GM12872 (cell line): Measurements from ENCODE around the gene ZNF622.

Experiments
- TF ChIP-seq, protein P1 (sequence below): IDR thresholded peaks from 3 replicates; pipeline ENCODE4 v1.5.1; 2011; ENCODE audit warnings: low read depth, mild to moderate bottlenecking, low read length, moderate library complexity; ENCODE audit not compliant: insufficient read depth

The ZNF622 gene

DNA sequence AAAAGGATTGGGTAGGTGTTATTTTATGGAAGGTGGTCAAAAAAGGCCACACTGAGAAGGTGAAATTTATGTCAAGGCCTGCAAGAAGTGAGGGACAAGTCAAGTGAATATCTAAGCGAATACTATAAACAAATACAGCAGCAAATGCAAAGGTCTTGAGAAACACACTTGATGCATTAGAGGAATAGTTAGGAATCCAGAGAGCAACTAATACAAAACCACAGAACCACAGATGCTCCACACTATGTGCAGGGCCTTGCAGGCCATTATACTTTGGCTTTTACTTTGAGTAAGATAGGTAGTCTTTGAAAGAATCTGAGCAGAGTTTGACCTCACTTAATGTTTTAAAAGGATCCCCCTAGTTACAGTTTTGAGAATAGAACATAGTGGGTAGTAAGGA is 4.6 kb downstream of the ZNF622 start:
- TF ChIP-seq, protein P1, sequence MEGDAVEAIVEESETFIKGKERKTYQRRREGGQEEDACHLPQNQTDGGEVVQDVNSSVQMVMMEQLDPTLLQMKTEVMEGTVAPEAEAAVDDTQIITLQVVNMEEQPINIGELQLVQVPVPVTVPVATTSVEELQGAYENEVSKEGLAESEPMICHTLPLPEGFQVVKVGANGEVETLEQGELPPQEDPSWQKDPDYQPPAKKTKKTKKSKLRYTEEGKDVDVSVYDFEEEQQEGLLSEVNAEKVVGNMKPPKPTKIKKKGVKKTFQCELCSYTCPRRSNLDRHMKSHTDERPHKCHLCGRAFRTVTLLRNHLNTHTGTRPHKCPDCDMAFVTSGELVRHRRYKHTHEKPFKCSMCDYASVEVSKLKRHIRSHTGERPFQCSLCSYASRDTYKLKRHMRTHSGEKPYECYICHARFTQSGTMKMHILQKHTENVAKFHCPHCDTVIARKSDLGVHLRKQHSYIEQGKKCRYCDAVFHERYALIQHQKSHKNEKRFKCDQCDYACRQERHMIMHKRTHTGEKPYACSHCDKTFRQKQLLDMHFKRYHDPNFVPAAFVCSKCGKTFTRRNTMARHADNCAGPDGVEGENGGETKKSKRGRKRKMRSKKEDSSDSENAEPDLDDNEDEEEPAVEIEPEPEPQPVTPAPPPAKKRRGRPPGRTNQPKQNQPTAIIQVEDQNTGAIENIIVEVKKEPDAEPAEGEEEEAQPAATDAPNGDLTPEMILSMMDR, result no peak

DNA sequence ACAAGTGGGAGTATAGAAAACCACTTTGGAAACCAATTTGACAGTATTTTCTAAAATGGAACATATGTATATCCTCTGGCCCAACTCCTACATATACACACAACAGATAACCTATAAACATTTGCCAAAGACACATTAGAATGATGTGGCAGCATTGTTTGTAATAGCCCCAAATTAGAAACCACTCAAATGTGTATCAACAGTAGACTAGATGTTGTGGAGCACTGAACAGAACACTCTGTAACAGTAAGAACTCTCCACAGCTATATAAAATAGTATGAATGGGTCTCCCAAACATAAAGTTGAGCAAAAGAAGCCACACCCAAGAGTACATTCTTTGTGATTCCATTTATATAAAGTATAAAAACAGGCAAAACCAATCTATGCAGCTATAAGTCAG is 6.1 kb downstream of the ZNF622 start:
- TF ChIP-seq, protein P1, result no peak

DNA sequence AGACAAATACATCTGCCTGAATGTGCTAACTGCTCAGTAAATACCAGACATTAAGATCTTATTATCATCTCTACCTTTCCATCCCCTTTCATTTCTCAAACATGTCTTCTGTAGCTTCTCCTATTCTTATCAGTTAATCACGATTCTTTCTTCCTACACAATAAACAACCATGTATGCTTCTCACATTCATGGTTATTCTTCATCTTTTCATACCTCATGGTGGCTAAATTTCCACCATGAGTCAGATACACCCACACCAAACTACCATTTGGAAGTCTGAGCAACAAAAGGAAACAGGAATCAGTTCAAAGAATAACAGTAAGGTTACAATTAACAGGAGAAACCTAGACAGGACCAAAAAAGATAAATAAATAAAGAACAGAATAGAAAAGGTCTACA is 7.7 kb downstream of the ZNF622 start:
- TF ChIP-seq, protein P1, result no peak

DNA sequence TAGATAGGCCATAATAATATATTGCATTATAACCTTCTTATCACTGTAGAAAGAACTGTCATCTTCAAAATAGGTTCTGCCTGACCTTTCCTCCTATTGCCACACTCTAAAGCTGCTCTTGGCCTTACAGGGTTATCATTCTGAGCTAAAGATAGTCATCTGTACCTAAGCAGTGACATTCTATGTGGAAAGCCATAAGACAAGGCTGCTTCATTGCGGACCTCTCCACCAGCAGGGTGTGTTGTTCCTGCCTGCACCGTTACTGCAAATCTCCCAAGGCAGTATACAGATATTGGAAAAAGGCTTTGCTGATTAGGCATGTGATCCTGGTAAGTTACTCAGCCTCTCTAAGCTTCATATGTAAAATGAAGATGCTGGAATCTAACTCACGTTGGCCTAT is 8.1 kb downstream of the ZNF622 start:
- TF ChIP-seq, protein P1, result no peak

DNA sequence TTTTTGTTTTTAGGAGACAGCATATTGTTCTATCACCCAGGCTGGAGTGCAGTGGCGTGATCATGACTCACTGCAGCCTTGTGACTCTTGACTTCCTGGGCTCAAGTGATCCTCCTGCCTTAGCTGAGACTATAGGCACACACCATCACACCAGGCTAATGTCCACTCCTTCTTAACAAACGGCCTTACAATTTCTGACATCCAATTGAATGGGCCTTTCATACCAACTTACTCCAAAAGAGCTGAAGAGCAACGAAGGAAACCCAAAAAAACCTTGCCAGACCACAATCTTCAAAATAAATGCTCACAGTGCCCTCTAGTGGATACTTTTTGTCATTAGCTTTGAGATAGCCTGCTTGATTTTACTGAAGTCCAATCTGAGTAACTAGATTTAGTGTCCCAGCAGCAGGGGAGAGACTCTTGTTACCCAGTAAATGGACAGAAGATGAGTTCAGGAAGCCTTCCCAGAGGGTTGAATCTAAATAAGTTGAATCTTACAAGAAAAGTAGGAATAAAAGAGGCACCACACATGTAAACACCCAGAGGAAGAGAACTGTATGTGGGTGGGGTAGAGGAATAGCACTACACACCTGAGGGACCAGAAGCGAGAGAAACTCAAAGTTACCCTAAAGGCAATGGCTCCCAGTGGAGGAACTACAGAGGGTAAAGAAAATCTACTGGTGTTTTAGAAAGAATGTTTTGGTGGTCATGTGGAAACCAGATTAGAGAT is 9.3 kb downstream of the ZNF622 start:
- TF ChIP-seq, protein P1, result peak; percentile 58; the same call in 2 of the 3 replicates

DNA sequence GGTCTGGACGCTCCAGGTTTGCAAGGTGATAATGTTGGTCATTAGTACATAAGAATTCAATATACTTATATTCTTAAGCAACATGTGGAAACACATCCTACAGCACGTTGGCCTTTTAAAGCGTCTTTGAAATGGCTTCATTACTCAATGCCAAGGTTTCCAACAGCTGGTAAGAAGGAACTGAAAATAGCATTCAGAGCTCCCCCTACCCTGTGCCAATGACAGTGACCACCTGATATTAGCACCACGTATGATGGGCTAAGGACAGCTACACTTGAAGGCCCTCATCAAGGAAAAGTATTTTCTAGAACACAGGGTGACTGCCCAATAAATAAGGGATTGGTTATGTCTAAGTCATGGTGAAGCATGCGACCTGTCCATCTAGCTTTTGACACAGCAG is 9.9 kb downstream of the ZNF622 start:
- TF ChIP-seq, protein P1, result no peak

DNA sequence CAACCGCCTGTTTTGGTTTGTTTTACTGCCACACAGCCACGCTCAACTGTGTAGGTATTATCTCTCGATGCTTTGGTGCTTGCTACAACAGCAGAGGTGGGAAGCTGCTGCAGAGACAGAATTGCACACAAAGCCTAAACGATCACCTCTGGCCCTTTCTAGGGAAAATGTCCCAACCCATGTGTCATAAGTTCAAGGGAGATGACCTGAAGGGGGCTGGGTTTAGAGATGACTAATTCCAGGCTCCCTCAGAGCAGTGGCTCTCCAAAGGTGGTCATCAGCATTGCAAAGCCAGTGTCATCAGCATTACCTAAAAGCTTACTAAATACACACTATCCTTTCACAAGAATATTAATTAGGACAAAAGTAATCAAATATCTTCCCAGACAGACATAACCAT is 10.9 kb downstream of the ZNF622 start:
- TF ChIP-seq, protein P1, result no peak

DNA sequence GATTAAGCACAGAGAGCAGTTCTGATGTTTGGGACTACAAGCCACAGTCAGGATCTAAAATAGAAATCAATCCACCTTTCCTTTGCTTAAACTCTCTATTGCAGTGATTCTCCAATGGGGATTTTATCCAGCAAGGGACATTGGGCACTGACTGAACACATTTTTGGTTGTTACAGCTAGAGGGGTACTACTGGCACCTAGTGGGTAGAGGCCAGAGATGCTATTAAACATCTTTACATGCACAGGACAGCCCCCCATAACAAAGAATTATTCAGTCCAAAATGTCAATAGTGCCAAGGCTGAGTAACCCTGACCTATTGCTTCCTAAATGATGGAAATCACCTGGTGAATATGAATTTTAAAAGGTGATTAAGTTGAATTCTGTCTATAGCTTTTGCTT is 12.0 kb downstream of the ZNF622 start:
- TF ChIP-seq, protein P1, result no peak
